IMR-90 (cell line): ENCODE measurements around the gene MECP2. TPM values are rescaled to one million over a fixed set of nuclear protein-coding genes. Genes with fewer than 3 reads are reported as not detected.

ENCODE experiments used
- ATAC-seq: fragments of 200-7000 bp; cut with Tn5 transposase; 2 replicates; pipeline ENCODE4 v1.9.1; 2020; ENCODE audit warnings: low read depth, mild to moderate bottlenecking, moderate library complexity
- BruUV-seq: library from RNA; stranded (reverse); fragments of 400-500 nt; replicated peaks from 2 replicates; lab custom pipeline; 2021; lab: Mats Ljungman, UMichigan
- CTCF ChIA-PET: fragments of 300-600 bp; formaldehyde crosslinking; extraction: SDS; loops from one replicate; lab custom pipeline; 2021; ENCODE audit warnings: antibody characterized with exemption; lab: Yijun Ruan, JAX
- POLR2A ChIA-PET: fragments of 300-600 bp; sonication (Branson Sonifier 250); formaldehyde crosslinking; loops from one replicate; lab custom pipeline; 2022; ENCODE audit warnings: antibody characterized with exemption; ENCODE audit not compliant: unreplicated experiment; lab: Charles Lee
- DNase-seq: peaks from one replicate; pipeline ENCODE4 v3.0.0; 2013
- H2AFZ ChIP-seq: replicated peaks from 2 replicates; pipeline ENCODE3; 2013; ENCODE audit warnings: low read length, mild to moderate bottlenecking; ENCODE audit not compliant: poor library complexity
- H2AK5ac ChIP-seq: 2 replicates; pipeline ENCODE4 v1.6.1; 2013; ENCODE audit warnings: low read depth, low read length, inconsistent platforms
- H2AK9ac ChIP-seq: replicated peaks from 2 replicates; pipeline ENCODE3; 2013; ENCODE audit warnings: mild to moderate bottlenecking, low read depth, low read length, moderate library complexity; ENCODE audit not compliant: poor library complexity
- H2BK120ac ChIP-seq: 2 replicates; pipeline ENCODE4 v1.6.1; 2013; ENCODE audit warnings: low read depth, low read length, inconsistent platforms
- H2BK15ac ChIP-seq: 3 replicates; pipeline ENCODE4 v1.6.1; 2013; ENCODE audit warnings: low read depth, low read length, inconsistent platforms
- H2BK20ac ChIP-seq: 2 replicates; pipeline ENCODE4 v1.6.1; 2013; ENCODE audit warnings: low read depth, mild to moderate bottlenecking, inconsistent platforms, low read length, moderate library complexity
- H2BK5ac ChIP-seq: 2 replicates; pipeline ENCODE4 v1.6.1; 2013; ENCODE audit warnings: mild to moderate bottlenecking, low read depth, low read length, inconsistent platforms; ENCODE audit not compliant: poor library complexity, severe bottlenecking
- H3K14ac ChIP-seq: replicated peaks from 2 replicates; pipeline ENCODE4 v1.6.1; 2013; ENCODE audit warnings: low read depth, low read length, inconsistent platforms
- H3K18ac ChIP-seq: 2 replicates; pipeline ENCODE4 v1.6.1; 2013; ENCODE audit warnings: low read depth, low read length, control low read depth
- H3K23ac ChIP-seq: 2 replicates; pipeline ENCODE4 v1.6.1; 2013; ENCODE audit warnings: low read depth, low read length, inconsistent platforms
- H3K27ac ChIP-seq: 2 replicates; pipeline ENCODE4 v1.5.1; 2013; ENCODE audit warnings: mild to moderate bottlenecking, control low read depth, low read length; ENCODE audit not compliant: insufficient read depth
- H3K27me3 ChIP-seq: 2 replicates; pipeline ENCODE4 v1.6.1; 2013; ENCODE audit warnings: low read length; ENCODE audit not compliant: control insufficient read depth, insufficient read depth
- H3K36me3 ChIP-seq: 2 replicates; pipeline ENCODE4 v1.6.1; 2013; ENCODE audit warnings: low read length, mixed read lengths; ENCODE audit not compliant: control insufficient read depth, insufficient read depth
- H3K4ac ChIP-seq: 2 replicates; pipeline ENCODE4 v1.6.1; 2013; ENCODE audit warnings: low read depth, low read length, inconsistent platforms
- H3K4me1 ChIP-seq: 2 replicates; pipeline ENCODE4 v1.6.1; 2013; ENCODE audit warnings: low read length, mixed read lengths; ENCODE audit not compliant: control insufficient read depth, insufficient read depth
- H3K4me2 ChIP-seq: 2 replicates; pipeline ENCODE4 v1.6.1; 2013; ENCODE audit warnings: low read depth, mild to moderate bottlenecking, control low read depth, low read length, moderate library complexity
- H3K4me3 ChIP-seq: 2 replicates; pipeline ENCODE4 v1.5.1; 2013; ENCODE audit warnings: low read depth, mild to moderate bottlenecking, control low read depth, low read length, moderate library complexity; ENCODE audit not compliant: insufficient read depth
- H3K56ac ChIP-seq: 2 replicates; pipeline ENCODE4 v1.6.1; 2013; ENCODE audit warnings: low read length, inconsistent platforms; ENCODE audit not compliant: insufficient read depth; ENCODE audit errors: extremely low read depth
- H3K79me1 ChIP-seq, 2 experiments: 2 replicates each; pipeline ENCODE4 v1.6.1; 2013; ENCODE audit warnings: low read length in 2 of 2, inconsistent platforms in 1 of 2, low read depth in 1 of 2
- H3K9ac ChIP-seq: 2 replicates; pipeline ENCODE4 v1.6.1; 2013; ENCODE audit warnings: low read depth, low read length, control low read depth
- H3K9me1 ChIP-seq: 2 replicates; pipeline ENCODE4 v1.6.1; 2013; ENCODE audit warnings: low read length, inconsistent platforms; ENCODE audit not compliant: insufficient read depth
- H3K9me3 ChIP-seq: 2 replicates; pipeline ENCODE4 v1.6.1; 2013; ENCODE audit warnings: low read length; ENCODE audit not compliant: control insufficient read depth, insufficient read depth
- H4K20me1 ChIP-seq: 2 replicates; pipeline ENCODE4 v1.6.1; 2013; ENCODE audit warnings: low read length, inconsistent platforms; ENCODE audit not compliant: insufficient read depth
- H4K5ac ChIP-seq: 2 replicates; pipeline ENCODE4 v1.6.1; 2013; ENCODE audit warnings: mild to moderate bottlenecking, low read depth, low read length, control low read depth
- H4K8ac ChIP-seq, 2 experiments: 2 replicates each; pipeline ENCODE4 v1.6.1; 2013; ENCODE audit warnings: low read depth in 2 of 2, low read length in 2 of 2, control low read depth in 1 of 2, inconsistent platforms in 1 of 2
- H4K91ac ChIP-seq: 2 replicates; pipeline ENCODE4 v1.6.1; 2013; ENCODE audit warnings: low read depth, low read length, inconsistent platforms; ENCODE audit not compliant: insufficient read depth
- BHLHE40 ChIP-seq: fragments of 150-350 bp; IDR thresholded peaks from 2 replicates; pipeline ENCODE4 v1.6.1; 2016; ENCODE audit warnings: mild to moderate bottlenecking, low read depth, low read length
- CEBPB ChIP-seq: IDR thresholded peaks from 2 replicates; pipeline ENCODE4 v1.6.1; 2012; ENCODE audit warnings: low read depth, low read length, improper control_type of control experiment
- FOS ChIP-seq: fragments of 150-350 bp; IDR thresholded peaks from 2 replicates; pipeline ENCODE4 v1.6.1; 2016; ENCODE audit warnings: low read depth, low read length
- MAFK ChIP-seq: IDR thresholded peaks from 2 replicates; pipeline ENCODE4 v1.6.1; 2012; ENCODE audit warnings: low read depth, low read length, improper control_type of control experiment
- MXI1 ChIP-seq: IDR thresholded peaks from 2 replicates; pipeline ENCODE4 v1.6.1; 2012; ENCODE audit warnings: low read depth, mild to moderate bottlenecking, low read length, moderate library complexity, borderline replicate concordance
- POLR2A ChIP-seq: IDR thresholded peaks from 2 replicates; pipeline ENCODE4 v1.6.1; 2012; ENCODE audit warnings: mild to moderate bottlenecking, low read depth, low read length
- RFX5 ChIP-seq: IDR thresholded peaks from 2 replicates; pipeline ENCODE4 v1.8.0; 2012; ENCODE audit warnings: low read depth, mild to moderate bottlenecking, low read length, moderate library complexity
- SMC3 ChIP-seq: fragments of 150-350 bp; IDR thresholded peaks from 2 replicates; pipeline ENCODE4 v1.6.1; 2016; ENCODE audit warnings: low read depth, mild to moderate bottlenecking, antibody characterized with exemption, low read length, moderate library complexity
- WGBS, 2 experiments: methylation state at CpG; one replicate each; pipeline versions ENCODE4 v1.1.5 to v1.1.7; 2013; ENCODE audit warnings: missing lambda C conversion rate in 2 of 2; ENCODE audit not compliant: insufficient read length in 1 of 2; ENCODE audit errors: extremely low coverage in 2 of 2; 5-methylcytosine and 5-hydroxymethylcytosine counted together
- dilution Hi-C: fragments of 300-500 bp; cut with HindIII; formaldehyde crosslinking; loops from one replicate; pipeline ENCODE4 v1.14.3; 2018; ENCODE audit warnings: low sequenced_read_pairs; ENCODE audit not compliant: unreplicated experiment
- in situ Hi-C: fragments of 300-500 bp; cut with MboI; formaldehyde crosslinking; loops from 3 replicates; pipeline ENCODE4 v1.14.3; 2019; ENCODE audit warnings: low sequenced_read_pairs, inconsistent platforms, mixed read lengths
- intact Hi-C: fragments of 100-400 bp; cut with micrococcal nuclease; formaldehyde crosslinking; loops from 2 replicates; pipeline ENCODE4 v1.10.0; 2022
- polyA plus RNA-seq, 3 experiments: library from polyadenylated mRNA; depleted of rRNA; stranded (reverse); fragments of >200 nt; gene quantifications; 2 replicates each; pipeline ENCODE4 v1.2.3, GENCODE V29; 2012; ENCODE audit warnings: low replicate concordance in 1 of 3
- total RNA-seq: library from RNA; depleted of rRNA; stranded (reverse); fragments of >200 nt; gene quantifications from 2 replicates; pipeline ENCODE4 v1.2.3, GENCODE V29; 2012

Gene MECP2
- total and polyA plus RNA-seq, 2 of the 4 experiments (the other 2 are of a cell fraction): 8.4 to 10.1 TPM

- no peak overlapping the region for H4K8ac ChIP-seq
- ChIA-PET CTCF (no interaction called here), POLR2A (no interaction called here)
Observed at GRCh38 chrX:154082396-154083125, 15.0 kb downstream of the MECP2 start.

More at GRCh38 chrX:154082396-154083125, 15.0 kb downstream of the MECP2 start:
- no peak overlapping the region for H3K23ac ChIP-seq
- H3K14ac ChIP-seq: no peak overlapping the region
- H3K9me3 ChIP-seq: no peaks in the 10 kb centered on the region; the same call in 1 of the 2 replicates
- no CpG with 5 or more reads among the region's 11 CpGs for WGBS, 2 experiments
- no peak overlapping the region for H4K91ac ChIP-seq
- peak; percentile 76 for DNase-seq
- 0 out of 2 replicates have a peak, but pooled peaks cover 2% of the 10 kb centered on the region for H3K36me3 ChIP-seq
- no peak overlapping the region for H3K4me3 ChIP-seq
- no peak overlapping the region for H2BK5ac ChIP-seq
- peak overlapping the region; percentile 26; the same call in 1 of the 2 replicates for H3K4me2 ChIP-seq
- no peak overlapping the region for H3K18ac ChIP-seq
- H2BK120ac ChIP-seq: no peak overlapping the region
- no TSS peak for BruUV-seq
- H3K4me1 ChIP-seq: peaks cover 9% of the 10 kb centered on the region
- intact Hi-C loops: loop anchor here (2.0 kb wide), 1 partner anchor 14 kb away; the partner anchor contains the start of gene MECP2
- dilution Hi-C loops: no loop called here
- no peak overlapping the region for H4K5ac ChIP-seq
- ATAC-seq: peak; percentile 87
- TF ChIP-seq FOS: peak; percentile 31; the same call in 1 of the 2 replicates
- TF ChIP-seq BHLHE40: peak; percentile 66
- TF ChIP-seq SMC3: no peak
- TF ChIP-seq MXI1: peak; percentile 72; the same call in 1 of the 2 replicates
- TF ChIP-seq CEBPB: peak; percentile 73
- TF ChIP-seq MAFK: no peak
- TF ChIP-seq RFX5: no peak
- no peak for TF ChIP-seq POLR2A
- H2BK15ac ChIP-seq: no peak overlapping the region
- no peak overlapping the region for H2BK20ac ChIP-seq
- H2AK9ac ChIP-seq: no peak overlapping the region
- no peaks in the 10 kb centered on the region for H3K27me3 ChIP-seq
- no peak overlapping the region for H3K27ac ChIP-seq
- in situ Hi-C loops: no loop called here
- H2AK5ac ChIP-seq: no peak overlapping the region
- no peak overlapping the region for H3K56ac ChIP-seq
- H3K4ac ChIP-seq: no peak overlapping the region
- H3K9me1 ChIP-seq: peaks cover 4% of the 10 kb centered on the region; the same call in 1 of the 2 replicates
- H3K9ac ChIP-seq: no peak overlapping the region
- H2AFZ ChIP-seq: no peak overlapping the region
- H3K79me1 ChIP-seq: peaks cover 0 to 32% of the 10 kb centered on the region in 2 experiments; a peak in 3 of 4 replicates
- peaks cover 42% of the 10 kb centered on the region for H4K20me1 ChIP-seq
